GM21390 (cell line): ENCODE data around the gene DUSP14.
"Not testable (repeated sequence)": the region's sequence is repeated elsewhere in the genome, so short reads cannot be mapped to it uniquely, and the experiment has no call there.

Experiments
- ATAC-seq: cut with Tn5 transposase; IDR thresholded peaks from one replicate; pipeline ENCODE4 v1.9.1; 2021; ENCODE audit not compliant: unreplicated experiment

The DUSP14 gene, protein sequence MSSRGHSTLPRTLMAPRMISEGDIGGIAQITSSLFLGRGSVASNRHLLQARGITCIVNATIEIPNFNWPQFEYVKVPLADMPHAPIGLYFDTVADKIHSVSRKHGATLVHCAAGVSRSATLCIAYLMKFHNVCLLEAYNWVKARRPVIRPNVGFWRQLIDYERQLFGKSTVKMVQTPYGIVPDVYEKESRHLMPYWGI

DNA sequence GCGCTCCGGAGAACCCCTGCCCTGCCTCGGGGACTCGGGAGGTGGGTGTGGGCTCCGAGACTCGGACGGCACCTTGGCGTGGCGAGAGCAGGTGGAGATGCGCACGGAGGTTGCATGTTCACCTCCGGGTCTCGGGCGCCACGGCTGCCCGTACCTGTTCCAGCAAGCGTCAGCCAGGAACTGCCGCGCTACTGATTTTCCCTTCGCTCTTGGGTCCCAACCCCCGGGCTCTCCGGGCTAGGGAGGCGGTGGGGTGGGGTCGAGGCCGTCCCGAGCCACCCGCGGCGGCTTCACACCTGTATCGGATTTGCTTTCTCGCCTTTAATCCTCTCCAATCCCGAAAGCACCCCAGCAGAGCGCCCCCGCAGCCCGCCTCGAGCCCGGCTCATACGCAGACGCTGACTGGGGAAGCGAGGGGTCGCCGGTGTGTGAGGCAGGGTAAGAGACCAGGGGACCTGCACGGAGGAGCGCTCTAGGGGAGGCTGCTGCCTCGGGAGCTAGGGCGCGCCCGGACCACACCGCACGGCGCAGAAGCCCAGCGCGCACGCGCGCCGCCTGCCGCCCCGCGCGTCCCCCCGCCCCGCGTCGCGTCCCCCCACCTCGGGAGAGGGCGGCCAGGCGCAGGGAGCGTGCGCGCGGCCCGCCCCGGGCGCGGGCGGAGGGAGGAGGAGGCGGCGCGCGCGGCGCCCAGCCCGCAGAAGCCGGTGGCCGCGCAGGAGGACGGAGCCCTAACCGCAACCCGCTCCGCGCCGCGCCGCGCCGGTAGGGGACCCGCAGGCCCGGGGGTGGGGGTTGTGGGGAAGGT, at the start of gene DUSP14:
TSS of gene DUSP14 (plus strand) at position 695 of the 805 bp plus-strand sequence. CDS start 22,382 bp downstream, outside the sequence.
- ATAC-seq: peak; percentile 50

DNA sequence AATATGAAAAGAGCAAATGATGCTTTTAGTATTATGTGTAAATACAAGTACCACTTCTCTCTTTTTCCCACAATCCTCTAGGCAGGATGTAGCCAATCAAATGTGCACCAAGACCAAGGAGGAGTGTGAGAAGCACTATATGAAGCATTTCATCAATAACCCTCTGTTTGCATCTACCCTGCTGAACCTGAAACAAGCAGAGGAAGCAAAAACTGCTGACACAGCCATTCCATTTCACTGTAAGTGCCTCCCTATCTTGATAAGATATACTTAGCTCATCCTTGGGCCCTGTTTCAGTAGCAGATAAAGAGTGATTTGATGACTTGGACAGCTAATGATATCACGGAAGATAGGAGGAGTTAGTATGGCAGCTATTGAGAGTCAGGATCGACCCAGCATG, 49.3 kb upstream of the DUSP14 start:
- no peak for ATAC-seq

DNA sequence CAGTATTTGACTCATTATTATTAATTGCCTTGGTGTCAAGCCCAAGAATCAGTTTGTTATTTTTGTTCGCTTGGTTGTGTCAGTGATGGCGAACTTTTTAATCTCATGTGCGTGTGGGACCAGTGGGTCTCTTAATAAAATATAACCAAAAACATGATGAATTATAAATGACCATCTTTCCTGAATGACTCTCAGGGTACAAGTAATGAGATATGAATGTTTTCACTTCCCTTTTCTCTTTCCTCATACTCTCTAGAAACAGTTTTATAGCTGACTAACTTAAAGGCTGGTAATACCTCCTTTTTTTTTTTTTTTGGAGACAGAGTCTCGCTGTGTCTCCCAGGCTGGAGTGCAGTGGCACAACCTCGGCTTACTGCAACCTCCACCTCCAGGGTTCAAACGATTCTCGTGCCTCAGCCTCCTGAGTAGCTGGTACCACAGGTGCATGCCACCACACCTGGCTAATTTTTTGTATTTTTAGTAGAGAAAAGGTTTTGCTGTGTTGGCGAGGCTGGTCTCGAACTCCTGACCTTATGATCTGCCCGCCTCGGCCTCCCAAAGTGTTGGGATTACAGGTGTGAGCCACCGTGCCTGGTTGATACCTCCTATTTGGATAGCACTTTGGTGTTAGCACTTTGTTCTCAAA, 48.2 kb upstream of the DUSP14 start:
- not testable (repeated sequence) for ATAC-seq

DNA sequence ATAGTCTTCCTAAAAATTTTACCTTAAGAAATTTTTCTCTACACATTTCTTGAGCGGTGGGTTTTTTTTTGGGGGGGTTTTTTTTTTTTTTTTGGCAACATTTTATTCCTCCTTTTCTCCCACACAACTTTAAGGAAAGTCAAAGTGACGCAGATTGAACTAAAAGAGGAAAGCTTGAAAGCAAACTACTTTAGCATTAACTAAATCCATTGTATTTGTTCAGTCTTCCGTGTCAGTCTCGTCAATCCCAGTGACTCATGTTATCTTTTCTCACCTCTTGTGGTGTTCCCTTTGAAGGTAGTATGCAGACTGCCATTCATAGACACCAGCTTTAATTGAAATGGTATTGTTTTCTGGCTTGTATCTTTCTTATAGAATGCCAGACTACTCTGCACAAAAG, 43.7 kb upstream of the DUSP14 start:
- no peak for ATAC-seq

DNA sequence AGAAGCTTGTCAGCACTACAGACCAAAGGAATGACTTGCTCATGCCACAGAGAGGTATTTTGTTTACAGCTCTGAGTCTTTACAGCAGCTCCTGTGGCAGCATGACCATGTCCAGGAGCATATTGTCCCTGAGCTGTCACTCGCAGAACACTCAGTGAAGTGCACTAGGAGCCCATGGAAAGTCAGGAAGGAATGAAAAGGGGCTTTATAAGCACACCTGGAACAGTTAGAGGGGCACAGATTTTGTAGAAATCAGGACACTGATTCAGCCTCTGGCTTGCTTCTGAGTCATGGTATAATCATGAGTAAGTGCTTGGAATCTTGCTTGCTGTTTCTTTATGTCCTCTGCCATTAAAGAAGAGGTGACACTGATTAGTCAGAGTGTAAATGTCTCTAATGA, 42.0 kb upstream of the DUSP14 start:
- no peak for ATAC-seq

DNA sequence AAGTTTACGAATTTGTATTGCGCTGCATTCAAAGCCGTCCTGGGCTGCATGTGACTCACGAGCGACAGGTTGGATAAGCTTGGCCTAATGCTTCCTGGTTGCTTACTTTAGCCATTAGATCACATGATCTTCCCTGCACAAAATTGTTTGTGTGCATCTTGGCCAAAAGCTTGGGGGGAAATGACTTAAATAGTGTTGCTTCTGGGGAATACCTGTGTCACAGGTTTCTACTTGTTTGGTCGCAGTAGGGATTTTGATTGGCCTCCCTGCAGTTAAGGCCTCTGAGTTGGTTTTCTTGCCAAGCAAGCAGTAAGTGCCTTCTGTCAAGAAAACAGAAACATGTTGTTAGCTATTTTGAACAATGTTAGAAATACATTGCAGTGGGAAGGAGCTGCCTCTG, 39.6 kb upstream of the DUSP14 start:
- no peak for ATAC-seq

DNA sequence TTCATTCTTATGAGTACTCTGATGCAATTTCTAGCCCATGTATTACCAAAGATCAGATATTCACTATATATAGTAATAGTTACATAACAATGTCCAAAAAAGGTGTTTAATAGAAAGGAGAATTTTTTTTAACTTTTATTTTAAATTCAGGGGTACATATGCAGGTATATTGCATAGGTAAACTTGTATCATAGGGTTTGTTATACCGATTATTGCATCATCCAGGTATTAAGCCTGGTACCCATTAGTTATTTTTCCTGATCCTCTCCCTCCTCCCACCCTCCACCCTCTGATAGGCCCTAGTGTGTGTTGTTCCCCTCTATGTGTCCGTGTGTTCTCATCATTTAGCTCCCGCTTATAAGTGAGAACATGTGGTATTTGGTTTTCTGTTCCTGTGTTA, 31.9 kb upstream of the DUSP14 start:
- ATAC-seq: not testable (repeated sequence)

DNA sequence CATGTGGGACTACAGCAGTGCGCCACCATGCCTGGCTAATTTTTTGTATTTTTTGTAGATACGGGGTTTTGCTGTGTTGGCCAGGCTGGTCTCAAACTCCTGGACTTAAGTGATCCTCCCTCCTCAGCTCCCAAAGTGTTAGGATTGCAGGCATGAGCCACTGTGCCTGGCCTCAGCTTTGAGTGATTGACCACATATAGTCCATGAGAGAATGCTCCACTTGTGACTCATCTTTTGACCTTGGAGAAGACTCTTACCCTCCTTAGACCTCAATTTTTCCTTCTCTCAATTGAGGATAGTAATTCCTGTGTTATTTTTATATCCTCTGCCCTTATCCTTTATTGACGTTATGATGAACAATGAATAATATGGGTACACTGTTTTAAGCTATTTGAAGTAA, 30.9 kb upstream of the DUSP14 start:
- ATAC-seq: no peak

DNA sequence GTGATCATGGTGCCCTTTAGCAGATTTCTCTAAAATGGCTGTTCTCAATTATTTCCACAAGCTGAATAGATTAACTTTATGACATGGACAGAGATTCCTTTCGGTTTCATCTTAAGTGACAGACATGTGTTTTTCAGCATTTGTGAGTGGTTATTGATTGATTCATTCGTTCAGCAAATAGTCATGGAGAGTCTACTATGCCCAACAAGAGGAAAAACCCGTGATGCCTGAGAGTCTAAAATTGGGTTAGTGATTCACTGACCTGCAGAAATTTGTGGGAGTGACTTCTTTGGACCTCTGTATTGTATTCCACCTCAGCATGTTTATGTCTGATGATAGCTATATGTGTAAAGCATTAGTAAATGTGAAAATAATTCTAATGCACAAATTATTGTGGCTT, 28.0 kb upstream of the DUSP14 start:
- ATAC-seq: no peak

DNA sequence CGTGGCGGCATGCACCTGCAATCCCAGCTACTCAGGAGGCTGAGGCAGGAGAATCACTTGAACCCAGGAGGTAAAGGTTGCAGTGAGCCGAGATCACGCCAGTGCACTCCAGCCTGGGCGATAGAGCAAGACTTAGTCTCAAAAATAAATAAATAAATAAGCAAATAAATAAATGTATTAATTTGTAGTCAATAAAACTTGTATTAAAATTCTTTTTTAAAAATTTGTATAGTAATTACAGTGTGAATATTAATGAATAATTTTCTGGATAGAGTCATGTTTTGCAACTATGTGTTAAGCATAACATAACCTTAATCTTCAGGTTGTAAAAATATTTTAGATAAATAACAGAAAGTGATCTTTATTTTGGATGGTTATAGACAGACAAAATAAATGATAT, 27.2 kb upstream of the DUSP14 start:
- no peak for ATAC-seq

DNA sequence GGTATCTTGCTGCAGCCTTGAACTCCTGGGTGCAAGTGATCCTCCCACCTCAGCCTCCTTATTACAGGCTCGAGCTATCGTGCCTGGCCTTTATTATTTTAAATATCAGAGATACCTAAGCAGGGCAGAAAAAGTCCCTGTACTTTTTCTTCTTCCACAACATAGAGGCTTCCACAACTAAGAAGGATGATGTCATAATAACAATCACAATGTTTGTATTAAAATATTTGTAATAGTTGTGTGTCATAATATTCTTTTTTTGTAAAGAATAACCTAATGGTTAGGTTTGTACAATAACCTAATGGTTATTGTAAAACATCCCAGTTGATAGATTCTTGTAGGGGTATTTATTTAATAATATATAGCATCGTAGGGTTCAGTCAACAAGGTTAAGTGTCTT, 26.7 kb upstream of the DUSP14 start:
- ATAC-seq: no peak

DNA sequence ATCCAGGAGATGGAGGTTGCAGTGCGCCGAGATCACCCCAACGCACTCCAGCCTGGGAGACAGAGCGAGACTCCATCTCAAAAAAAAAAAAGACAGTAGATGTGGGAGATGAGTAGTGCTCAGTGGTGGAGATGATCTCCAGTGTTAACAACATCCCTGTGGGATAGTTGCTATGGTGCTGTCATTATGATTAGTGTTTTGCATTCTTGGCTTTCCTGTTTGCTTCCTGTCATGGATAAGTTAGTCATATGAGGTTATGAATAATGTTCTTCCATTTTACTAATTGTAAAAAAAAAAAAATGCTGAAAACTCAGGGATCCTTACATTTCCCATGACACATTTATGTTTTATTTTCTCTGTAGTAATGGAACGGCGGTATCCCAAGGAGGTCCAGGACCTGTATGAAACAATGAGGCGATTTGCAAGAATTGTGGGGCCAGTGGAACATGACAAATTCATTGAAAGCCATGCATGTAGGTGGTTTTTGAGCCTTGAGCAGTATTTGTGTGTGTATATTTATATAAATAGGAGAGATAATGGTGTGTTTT, 24.5 kb upstream of the DUSP14 start:
- no peak for ATAC-seq

DNA sequence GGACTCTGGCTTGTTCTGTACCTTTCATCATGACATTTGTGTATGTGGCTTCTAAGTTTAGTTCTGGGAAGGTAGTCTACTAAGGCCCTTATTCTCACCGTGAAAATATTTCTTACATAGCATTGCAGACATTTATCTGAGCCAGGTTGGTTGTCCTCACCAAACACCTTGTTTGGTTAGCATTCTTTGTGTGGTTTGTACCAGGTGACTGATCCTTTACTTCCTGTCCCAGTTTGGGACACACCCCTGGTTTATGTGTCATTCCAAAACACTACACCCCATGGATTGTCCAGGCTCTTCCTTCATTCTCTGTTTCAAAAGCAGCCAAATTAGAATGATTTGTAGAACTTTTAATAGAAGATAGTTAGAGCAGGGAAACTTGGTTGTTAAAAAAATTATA, 23.2 kb upstream of the DUSP14 start:
- no peak for ATAC-seq

DNA sequence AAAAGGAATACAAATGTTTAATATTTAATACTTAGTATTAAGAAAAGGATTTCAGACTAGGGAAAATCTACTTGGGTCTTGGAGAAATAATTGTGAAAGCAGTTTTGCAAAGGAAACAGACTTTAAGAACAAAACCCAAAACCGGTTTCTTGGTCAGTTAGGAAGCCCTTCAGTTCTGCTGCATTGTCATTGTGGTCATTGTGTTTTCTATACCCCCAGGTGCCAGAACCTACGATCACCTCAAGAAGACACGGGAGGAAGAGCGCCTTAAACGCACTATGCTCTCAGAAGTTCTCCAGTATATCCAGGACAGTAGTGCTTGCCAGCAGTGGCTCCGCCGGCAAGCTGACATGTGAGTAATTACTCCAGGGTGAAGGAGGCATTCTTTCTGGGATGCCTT, 19.5 kb upstream of the DUSP14 start:
- no peak for ATAC-seq

DNA sequence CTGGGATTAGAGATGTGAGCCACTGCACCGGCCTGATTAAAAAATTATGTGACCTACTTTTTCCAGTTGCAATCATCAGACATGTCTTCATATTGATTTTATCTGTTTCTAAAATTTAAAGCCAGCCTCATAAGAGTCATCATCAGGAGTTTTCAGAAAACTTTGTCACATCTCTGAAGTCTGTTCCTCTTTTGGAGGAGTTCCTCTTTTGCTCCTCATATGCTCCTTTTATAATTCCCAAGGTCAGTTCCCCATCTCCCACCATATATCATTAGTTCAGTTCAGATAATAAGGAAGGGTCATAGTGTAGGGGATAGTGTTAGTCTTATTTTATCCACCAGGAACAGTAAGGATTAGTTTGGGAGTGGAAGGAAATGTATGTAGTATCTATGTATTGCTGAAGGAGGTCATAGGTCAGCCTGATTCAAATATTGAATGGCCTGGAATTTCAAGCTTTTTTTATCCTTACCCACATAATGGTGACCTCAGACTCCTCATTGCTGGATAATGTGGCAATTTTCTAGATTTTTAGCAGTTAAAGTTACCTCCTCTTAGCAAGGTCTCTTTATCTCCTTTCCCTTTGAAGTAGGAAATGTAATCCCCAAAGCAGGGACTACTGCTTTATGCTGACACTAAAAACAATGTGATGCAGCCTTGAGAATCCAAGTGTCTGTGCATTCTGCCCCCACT, 13.8 kb upstream of the DUSP14 start:
- ATAC-seq: no peak

DNA sequence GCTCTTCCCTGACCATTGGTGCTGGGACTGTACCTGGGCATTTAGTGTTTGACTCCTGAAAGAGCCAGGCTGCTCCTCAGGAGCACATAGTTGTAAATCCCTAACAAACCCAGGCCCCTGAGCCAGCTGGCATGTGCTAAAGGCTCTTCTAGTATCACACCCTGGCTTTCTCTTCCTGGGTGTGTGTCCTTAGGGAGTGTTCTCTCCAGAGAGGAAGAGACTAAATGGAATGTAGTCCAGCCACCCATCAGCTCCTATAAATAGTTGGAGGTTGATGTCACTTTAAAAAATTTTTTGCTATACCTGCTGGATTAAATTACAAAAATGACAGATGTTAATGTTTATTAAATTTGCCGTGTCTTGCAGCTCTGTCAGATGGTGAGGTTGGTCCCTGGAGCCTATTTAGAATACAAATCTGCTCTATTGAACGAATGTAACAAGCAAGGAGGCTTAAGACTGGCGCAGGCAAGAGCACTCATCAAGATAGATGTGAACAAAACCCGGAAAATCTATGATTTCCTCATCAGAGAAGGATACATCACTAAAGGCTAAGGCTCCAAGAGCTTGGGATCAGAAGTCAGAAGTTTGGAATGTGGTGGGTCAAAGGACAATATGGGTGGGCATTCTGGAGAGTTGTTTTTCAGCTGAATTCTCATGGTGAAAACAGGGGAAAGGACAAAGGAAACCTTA, 13.1 kb upstream of the DUSP14 start:
- no peak for ATAC-seq

DNA sequence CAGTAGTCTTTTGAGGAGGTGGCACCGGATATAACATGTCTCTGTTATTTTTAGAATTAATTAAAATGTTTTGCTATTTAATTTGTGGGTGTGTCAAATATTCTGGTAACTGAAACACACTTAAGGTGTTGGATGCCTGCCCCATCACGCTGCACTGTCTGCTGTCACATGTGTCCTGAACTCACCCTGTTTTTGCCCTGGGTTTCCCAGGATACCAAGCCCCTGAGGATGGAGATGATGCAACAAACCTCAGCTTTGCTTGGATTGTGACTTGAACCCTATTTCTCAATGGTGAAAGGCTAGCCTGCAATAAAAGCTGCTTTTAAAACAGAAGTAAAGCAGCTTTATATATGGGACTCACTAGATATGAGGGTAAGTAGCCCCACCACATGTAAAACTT, 11.5 kb upstream of the DUSP14 start:
- ATAC-seq: no peak

DNA sequence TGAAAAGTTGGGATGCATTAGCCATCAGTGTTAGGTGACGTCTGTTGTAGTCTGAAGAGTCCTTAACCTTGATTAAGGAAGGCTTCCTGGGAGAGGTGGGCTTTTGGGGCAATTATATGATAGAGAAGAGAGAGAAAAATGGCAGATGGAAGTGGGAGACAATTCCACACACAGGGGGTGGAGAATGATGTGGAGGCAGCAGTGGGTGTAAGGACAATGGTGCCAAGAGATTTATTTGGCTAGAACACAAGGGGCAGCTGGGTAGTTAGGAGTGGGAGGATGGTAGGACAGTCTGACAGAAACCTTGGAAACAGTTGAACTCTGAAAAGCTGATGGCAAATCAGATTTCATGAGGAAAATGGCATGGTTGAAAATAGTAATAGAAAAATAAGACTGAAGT, 10.7 kb upstream of the DUSP14 start:
- no peak for ATAC-seq

DNA sequence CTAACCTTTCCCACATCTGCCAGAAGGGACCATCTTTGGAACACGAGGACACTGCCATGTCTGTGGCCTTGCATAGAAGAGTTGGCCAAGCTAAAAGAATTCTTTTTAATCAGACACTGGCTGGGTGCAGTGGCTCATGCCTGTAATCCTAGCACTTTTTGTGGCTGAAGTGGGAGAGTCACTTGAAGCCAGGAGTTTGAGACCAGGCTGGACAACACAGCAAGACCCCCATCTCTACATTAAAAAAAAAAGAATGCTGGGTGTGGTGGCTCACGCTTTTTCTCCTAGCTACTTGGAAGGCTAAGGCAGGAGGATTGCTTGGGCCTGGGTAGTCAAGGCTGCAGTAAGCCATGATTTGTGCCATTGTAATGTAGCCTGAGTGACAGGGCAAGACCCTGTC, 9.3 kb upstream of the DUSP14 start:
- no peak for ATAC-seq

DNA sequence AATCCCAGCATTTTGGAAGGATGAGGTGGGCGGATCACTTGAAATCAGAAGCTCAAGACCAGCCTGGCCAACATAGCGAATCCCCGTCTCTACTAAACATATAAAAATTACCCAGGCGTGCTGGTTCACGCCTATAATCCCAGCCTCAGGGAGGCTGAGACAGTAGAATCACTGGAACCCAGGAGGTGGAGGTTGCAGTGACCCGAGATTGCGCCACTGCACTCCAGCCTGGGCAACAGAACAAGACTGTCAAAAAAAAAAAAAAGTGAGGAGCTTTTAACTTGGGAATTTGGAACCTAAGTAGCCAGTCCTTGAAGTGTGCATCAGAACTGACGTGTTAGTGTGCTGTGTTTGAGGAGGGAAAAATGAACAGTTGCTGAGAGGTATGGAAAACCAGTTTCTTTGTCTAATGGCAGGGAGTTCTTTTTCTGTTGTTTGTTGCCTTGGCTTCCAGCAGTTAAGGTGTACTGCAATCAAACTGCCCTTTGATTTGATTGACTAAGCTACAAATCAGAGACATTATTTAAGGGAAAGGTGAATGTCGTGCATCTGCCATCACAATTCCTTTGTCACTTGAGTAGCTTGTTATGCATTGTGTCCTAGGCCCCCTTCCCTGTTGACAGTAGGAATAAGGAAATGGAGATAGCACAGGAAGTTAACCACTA, 8.6 kb upstream of the DUSP14 start:
- ATAC-seq: no peak
